Trophoblast cell (in vitro differentiated cells and primary cell): ENCODE results near the gene ARFGEF3.
A peak's percentile ranks its signal among the peaks of the same experiment; 100 is the strongest.
"Not testable (repeated sequence)": the region's sequence is repeated elsewhere in the genome, so short reads cannot be mapped to it uniquely, and the experiment has no call there.

ENCODE experiments used
- DNase-seq, 2 donors: peaks; one replicate each; pipeline ENCODE4 v3.0.0-alpha.2; 2016
- H2AFZ ChIP-seq: 2 replicates; pipeline ENCODE4 v1.6.1; 2013; ENCODE audit warnings: low read length, moderate library complexity, mild to moderate bottlenecking; ENCODE audit not compliant: insufficient read depth, poor library complexity
- H2AK5ac ChIP-seq: 2 replicates; pipeline ENCODE4 v1.6.1; 2013; ENCODE audit warnings: mild to moderate bottlenecking, low read length
- H2BK120ac ChIP-seq: 2 replicates; pipeline ENCODE4 v1.6.1; 2013; ENCODE audit warnings: low read length, mild to moderate bottlenecking, moderate library complexity; ENCODE audit not compliant: insufficient read depth, poor library complexity
- H2BK12ac ChIP-seq: 2 replicates; pipeline ENCODE4 v1.6.1; 2013; ENCODE audit warnings: mild to moderate bottlenecking, low read length, moderate library complexity
- H2BK5ac ChIP-seq: 2 replicates; pipeline ENCODE4 v1.6.1; 2013; ENCODE audit warnings: low read length, low read depth, moderate library complexity, mild to moderate bottlenecking; ENCODE audit not compliant: poor library complexity
- H3K14ac ChIP-seq: 2 replicates; pipeline ENCODE4 v1.6.1; 2013; ENCODE audit warnings: mild to moderate bottlenecking, low read length
- H3K18ac ChIP-seq: 2 replicates; pipeline ENCODE4 v1.6.1; 2013; ENCODE audit warnings: mild to moderate bottlenecking, low read length
- H3K23ac ChIP-seq: 2 replicates; pipeline ENCODE4 v1.6.1; 2013; ENCODE audit warnings: low read length
- H3K27ac ChIP-seq: 2 replicates; pipeline ENCODE4 v1.5.1; 2013; ENCODE audit warnings: low read depth, mild to moderate bottlenecking, inconsistent platforms, low read length, moderate library complexity
- H3K27me3 ChIP-seq: 2 replicates; pipeline ENCODE4 v1.6.1; 2013; ENCODE audit warnings: inconsistent platforms, mild to moderate bottlenecking, low read length, moderate library complexity; ENCODE audit not compliant: insufficient read depth
- H3K36me3 ChIP-seq, 2 experiments: 1 replicate in 1 of 2; 2 replicates in 1 of 2; pipeline ENCODE4 v1.6.1; 2013; ENCODE audit warnings: low read length in 2 of 2, mild to moderate bottlenecking in 2 of 2, moderate library complexity in 1 of 2; ENCODE audit not compliant: insufficient read depth in 2 of 2, control insufficient read depth in 1 of 2
- H3K4ac ChIP-seq: 2 replicates; pipeline ENCODE4 v1.6.1; 2013; ENCODE audit warnings: low read depth, mild to moderate bottlenecking, low read length, moderate library complexity
- H3K4me1 ChIP-seq, 2 experiments: 1 replicate in 1 of 2; 2 replicates in 1 of 2; pipeline ENCODE4 v1.6.1; 2013; ENCODE audit warnings: low read length in 2 of 2, mild to moderate bottlenecking in 2 of 2, moderate library complexity in 1 of 2; ENCODE audit not compliant: insufficient read depth in 2 of 2, control insufficient read depth in 1 of 2
- H3K4me2 ChIP-seq: 2 replicates; pipeline ENCODE4 v1.6.1; 2013; ENCODE audit warnings: inconsistent platforms, mild to moderate bottlenecking, low read length, moderate library complexity
- H3K4me3 ChIP-seq: 2 replicates; pipeline ENCODE4 v1.5.1; 2013; ENCODE audit warnings: mild to moderate bottlenecking, low read depth, low read length, inconsistent platforms
- H3K79me1 ChIP-seq: one replicate; pipeline ENCODE4 v1.6.1; 2013; ENCODE audit warnings: low read length
- H3K79me2 ChIP-seq: 2 replicates; pipeline ENCODE4 v1.6.1; 2013; ENCODE audit warnings: low read length, mild to moderate bottlenecking; ENCODE audit not compliant: control insufficient read depth, insufficient read depth, poor library complexity
- H3K9ac ChIP-seq: 2 replicates; pipeline ENCODE4 v1.6.1; 2013; ENCODE audit warnings: mild to moderate bottlenecking, low read length
- H3K9me3 ChIP-seq: 2 replicates; pipeline ENCODE4 v1.6.1; 2013; ENCODE audit warnings: low read depth, mild to moderate bottlenecking, control low read depth, inconsistent platforms, low read length; ENCODE audit not compliant: insufficient read depth
- H4K12ac ChIP-seq: 2 replicates; pipeline ENCODE4 v1.6.1; 2013; ENCODE audit warnings: low read depth, mild to moderate bottlenecking, low read length, moderate library complexity
- H4K8ac ChIP-seq: 2 replicates; pipeline ENCODE4 v1.6.1; 2013; ENCODE audit warnings: low read depth, mild to moderate bottlenecking, low read length, moderate library complexity
- H4K91ac ChIP-seq: one replicate; pipeline ENCODE4 v1.6.1; 2013; ENCODE audit warnings: low read depth, mild to moderate bottlenecking, low read length, moderate library complexity
- WGBS: extraction: QIAGEN DNeasy Blood & Tissue Kit; methylation state at CpG from one replicate; pipeline ENCODE4 v1.1.7; 2013; ENCODE audit warnings: missing lambda C conversion rate; ENCODE audit not compliant: insufficient read length, insufficient coverage; ENCODE audit errors: extremely low coverage; 5-methylcytosine and 5-hydroxymethylcytosine counted together

Gene ARFGEF3

GRCh38 chr6:138116661-138116999, 45.1 kb upstream of the ARFGEF3 start:
- H3K27ac ChIP-seq = peak overlapping the region; percentile 56
- no peak overlapping the region for H4K12ac ChIP-seq
- H2BK5ac ChIP-seq = no peak overlapping the region
- no peaks in the 10 kb centered on the region for H3K36me3 ChIP-seq
- H2BK120ac ChIP-seq = no peak overlapping the region
- H3K4me2 ChIP-seq = no peak overlapping the region
- peaks cover 0 to 3% of the 10 kb centered on the region in 2 experiments for H3K4me1 ChIP-seq
- H3K23ac ChIP-seq = no peak overlapping the region
- no peaks in the 10 kb centered on the region for H3K9me3 ChIP-seq
- no peaks in the 10 kb centered on the region for H3K27me3 ChIP-seq
- H4K8ac ChIP-seq = no peak overlapping the region
- H3K9ac ChIP-seq = no peak overlapping the region
- H2AK5ac ChIP-seq = no peak overlapping the region
- no peaks in the 10 kb centered on the region for H3K79me2 ChIP-seq
- WGBS = no CpG with 5 or more reads among the region's 3 CpGs
- H3K4ac ChIP-seq = no peak overlapping the region
- no peak overlapping the region for H2AFZ ChIP-seq
- no peak overlapping the region for H3K18ac ChIP-seq
- no peak overlapping the region for H4K91ac ChIP-seq
- H3K79me1 ChIP-seq = peaks cover 2% of the 10 kb centered on the region
- H3K14ac ChIP-seq = no peak overlapping the region
- no peak for DNase-seq
- H3K4me3 ChIP-seq = no peak overlapping the region
- H2BK12ac ChIP-seq = no peak overlapping the region

- H3K23ac ChIP-seq = no peak overlapping the region
- H3K27ac ChIP-seq = no peak overlapping the region
- no peak overlapping the region for H3K14ac ChIP-seq
- WGBS = no CpG with 5 or more reads among the region's 8 CpGs
- peaks cover 2% of the 10 kb centered on the region for H3K79me1 ChIP-seq
- no peak overlapping the region for H3K4me3 ChIP-seq
- H3K36me3 ChIP-seq = no peaks in the 10 kb centered on the region
- no peak overlapping the region for H2AK5ac ChIP-seq
- H2BK12ac ChIP-seq = no peak overlapping the region
- no peak overlapping the region for H3K4me2 ChIP-seq
- H4K12ac ChIP-seq = no peak overlapping the region
- no peaks in the 10 kb centered on the region for H3K9me3 ChIP-seq
- H3K9ac ChIP-seq = no peak overlapping the region
- no peak overlapping the region for H3K18ac ChIP-seq
- H2AFZ ChIP-seq = no peak overlapping the region
- H4K91ac ChIP-seq = peak overlapping the region; percentile 23
- DNase-seq = no peak
- H3K27me3 ChIP-seq = no peaks in the 10 kb centered on the region
- no peak overlapping the region for H4K8ac ChIP-seq
- no peaks in the 10 kb centered on the region for H3K79me2 ChIP-seq
- no peak overlapping the region for H2BK120ac ChIP-seq
- H2BK5ac ChIP-seq = no peak overlapping the region
- peaks cover 0 to 3% of the 10 kb centered on the region in 2 experiments for H3K4me1 ChIP-seq
- no peak overlapping the region for H3K4ac ChIP-seq
Measured at GRCh38 chr6:138117376-138117914, 44.3 kb upstream of the ARFGEF3 start.

GRCh38 chr6:138119229-138119628, 42.5 kb upstream of the ARFGEF3 start:
- not testable (repeated sequence) for H3K4me1 ChIP-seq, H3K36me3 ChIP-seq, H3K9ac ChIP-seq, H3K18ac ChIP-seq, H3K23ac ChIP-seq, H2BK120ac ChIP-seq, H3K27ac ChIP-seq, H3K79me1 ChIP-seq, H3K14ac ChIP-seq, H3K4ac ChIP-seq, H2AFZ ChIP-seq, DNase-seq, H3K4me3 ChIP-seq, H4K12ac ChIP-seq, H2AK5ac ChIP-seq, H4K91ac ChIP-seq, H4K8ac ChIP-seq, H3K9me3 ChIP-seq, H3K4me2 ChIP-seq, H3K79me2 ChIP-seq, H2BK5ac ChIP-seq, H3K27me3 ChIP-seq, H2BK12ac ChIP-seq
- WGBS = no CpG with 5 or more reads among the region's 1 CpG

DNA sequence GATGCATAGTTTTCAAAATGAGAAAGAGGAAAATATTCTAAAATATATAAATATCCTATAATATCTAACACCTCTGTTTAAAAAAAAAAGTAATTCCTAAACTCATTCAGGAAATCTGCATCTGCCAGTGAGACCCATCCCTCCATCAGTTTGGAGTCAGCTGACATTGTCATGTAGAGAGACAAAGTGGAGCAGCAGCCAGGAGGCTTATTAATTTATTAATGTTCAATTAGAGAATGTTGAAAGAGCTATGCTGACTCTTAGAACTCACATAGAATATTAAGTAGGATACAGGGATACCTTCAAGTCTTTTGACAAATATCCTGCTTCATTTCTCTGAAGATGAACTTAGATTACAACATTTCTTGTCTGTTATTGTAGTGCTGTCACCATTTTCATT, 41.8 kb upstream of the ARFGEF3 start:
- Histone ChIP-seq H2BK12ac (no peak overlapping the region), H3K9ac (no peak overlapping the region), H2AFZ (no peak overlapping the region), H3K36me3 (no peaks in the 10 kb centered on the region), H3K4me2 (no peak overlapping the region), H4K12ac (no peak overlapping the region), H2BK120ac (no peak overlapping the region), H4K91ac (no peak overlapping the region), H3K4me1 (peaks cover 0 to 3% of the 10 kb centered on the region in 2 experiments), H3K4ac (no peak overlapping the region), H3K18ac (no peak overlapping the region), H3K14ac (no peak overlapping the region), H2BK5ac (no peak overlapping the region), H3K23ac (no peak overlapping the region), H2AK5ac (no peak overlapping the region), H3K27me3 (no peaks in the 10 kb centered on the region), H3K4me3 (no peak overlapping the region), H3K79me2 (no peaks in the 10 kb centered on the region), H3K79me1 (peaks cover 2% of the 10 kb centered on the region), H3K9me3 (no peaks in the 10 kb centered on the region), H4K8ac (no peak overlapping the region), H3K27ac (no peak overlapping the region)
- DNase-seq = no peak
